GM13977 (cell line): ENCODE results near the gene FAHD2A.

Experiments used
- DNase-seq: peaks from one replicate; pipeline ENCODE4 v3.0.0; 2012; ENCODE audit warnings: low spot score
- in situ Hi-C: fragments of 300-500 bp; cut with MboI; formaldehyde crosslinking; loops from one replicate; pipeline ENCODE4 v1.12.0; 2022; ENCODE audit warnings: low sequenced_read_pairs, low pct_unique_long_range_greater_than_20kb, mixed read lengths, inconsistent platforms; ENCODE audit not compliant: unreplicated experiment
- TF ChIP-seq, protein P1 (sequence below): IDR thresholded peaks from 2 replicates; pipeline ENCODE4 v1.5.1; 2012; ENCODE audit warnings: mild to moderate bottlenecking, control low read depth; ENCODE audit not compliant: insufficient read depth; ENCODE audit errors: extremely low read depth, missing control alignments

Gene FAHD2A

DNA sequence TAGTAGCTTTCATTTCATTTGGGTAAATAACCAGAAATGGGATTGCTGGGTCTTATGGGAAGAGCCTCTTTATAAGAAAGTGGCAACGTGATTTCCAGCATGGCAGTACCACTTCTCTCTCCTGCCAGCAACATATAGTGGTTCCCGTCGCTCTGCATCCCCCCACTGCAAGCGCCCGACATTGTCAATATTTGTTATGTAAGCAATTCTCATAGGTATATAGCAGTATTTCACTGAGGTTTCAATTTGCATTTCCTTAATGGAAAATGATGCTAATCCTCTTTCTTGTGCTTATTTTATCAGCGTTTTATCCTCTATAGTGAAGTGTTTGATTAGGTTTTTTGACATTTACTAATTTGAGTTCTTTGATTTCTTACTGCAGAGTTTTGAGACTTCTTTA lies 36.0 kb upstream of the FAHD2A start:
- in situ Hi-C loops: no loop called here
- TF ChIP-seq, protein P1, sequence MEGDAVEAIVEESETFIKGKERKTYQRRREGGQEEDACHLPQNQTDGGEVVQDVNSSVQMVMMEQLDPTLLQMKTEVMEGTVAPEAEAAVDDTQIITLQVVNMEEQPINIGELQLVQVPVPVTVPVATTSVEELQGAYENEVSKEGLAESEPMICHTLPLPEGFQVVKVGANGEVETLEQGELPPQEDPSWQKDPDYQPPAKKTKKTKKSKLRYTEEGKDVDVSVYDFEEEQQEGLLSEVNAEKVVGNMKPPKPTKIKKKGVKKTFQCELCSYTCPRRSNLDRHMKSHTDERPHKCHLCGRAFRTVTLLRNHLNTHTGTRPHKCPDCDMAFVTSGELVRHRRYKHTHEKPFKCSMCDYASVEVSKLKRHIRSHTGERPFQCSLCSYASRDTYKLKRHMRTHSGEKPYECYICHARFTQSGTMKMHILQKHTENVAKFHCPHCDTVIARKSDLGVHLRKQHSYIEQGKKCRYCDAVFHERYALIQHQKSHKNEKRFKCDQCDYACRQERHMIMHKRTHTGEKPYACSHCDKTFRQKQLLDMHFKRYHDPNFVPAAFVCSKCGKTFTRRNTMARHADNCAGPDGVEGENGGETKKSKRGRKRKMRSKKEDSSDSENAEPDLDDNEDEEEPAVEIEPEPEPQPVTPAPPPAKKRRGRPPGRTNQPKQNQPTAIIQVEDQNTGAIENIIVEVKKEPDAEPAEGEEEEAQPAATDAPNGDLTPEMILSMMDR: no peak
- DNase-seq: no peak

GRCh38 chr2:95372216-95372829 lies 30.2 kb upstream of the FAHD2A start:
- DNase-seq: no peak
- TF ChIP-seq, protein P1: no peak
- in situ Hi-C loops: no loop called here

DNA sequence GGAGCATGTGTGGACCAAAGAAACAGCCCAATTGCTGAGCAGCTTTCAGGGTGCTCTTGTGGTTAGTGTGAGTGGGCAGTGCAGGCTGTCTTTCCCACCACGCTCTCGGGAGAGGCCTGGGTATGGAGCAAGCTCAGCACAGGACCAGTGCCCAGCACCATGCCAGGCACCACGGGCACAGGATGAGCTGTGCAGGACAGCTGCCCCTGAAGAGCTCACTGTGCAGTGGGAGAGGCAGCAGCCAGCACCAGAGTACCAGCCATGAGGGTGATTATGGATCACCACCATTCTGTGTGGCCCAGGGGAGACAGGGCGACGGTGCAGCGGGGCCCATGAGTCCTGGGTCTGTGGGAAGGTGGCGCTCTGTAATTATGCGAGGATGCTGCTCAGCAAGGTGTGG lies 29.7 kb upstream of the FAHD2A start:
- in situ Hi-C loops: no loop called here
- DNase-seq: no peak
- TF ChIP-seq, protein P1: no peak

DNA sequence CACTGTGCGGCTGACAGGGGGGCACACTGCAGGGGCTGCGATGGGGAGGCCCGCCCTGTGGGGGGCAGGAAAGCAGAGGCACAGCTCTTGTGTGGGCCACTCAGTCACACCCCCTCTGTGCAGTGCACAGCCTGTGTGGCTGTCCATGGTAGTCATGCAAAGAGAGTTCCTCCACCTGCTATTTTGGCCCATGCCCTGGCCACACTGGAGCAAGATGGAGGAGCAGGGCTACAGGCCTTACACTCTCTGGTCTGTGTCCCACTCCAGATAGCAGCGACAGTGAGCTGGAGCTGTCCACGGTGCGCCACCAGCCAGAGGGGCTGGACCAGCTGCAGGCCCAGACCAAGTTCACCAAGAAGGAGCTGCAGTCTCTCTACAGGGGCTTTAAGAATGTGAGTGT lies 28.5 kb upstream of the FAHD2A start:
- in situ Hi-C loops: no loop called here

GRCh38 chr2:95374451-95374920 lies 28.0 kb upstream of the FAHD2A start:
- DNase-seq: no peak
- TF ChIP-seq, protein P1: no peak
- in situ Hi-C loops: no loop called here

More for the DNA sequence above, 28.5 kb upstream of the FAHD2A start:
- TF ChIP-seq, protein P1: no peak
- DNase-seq: no peak

DNA sequence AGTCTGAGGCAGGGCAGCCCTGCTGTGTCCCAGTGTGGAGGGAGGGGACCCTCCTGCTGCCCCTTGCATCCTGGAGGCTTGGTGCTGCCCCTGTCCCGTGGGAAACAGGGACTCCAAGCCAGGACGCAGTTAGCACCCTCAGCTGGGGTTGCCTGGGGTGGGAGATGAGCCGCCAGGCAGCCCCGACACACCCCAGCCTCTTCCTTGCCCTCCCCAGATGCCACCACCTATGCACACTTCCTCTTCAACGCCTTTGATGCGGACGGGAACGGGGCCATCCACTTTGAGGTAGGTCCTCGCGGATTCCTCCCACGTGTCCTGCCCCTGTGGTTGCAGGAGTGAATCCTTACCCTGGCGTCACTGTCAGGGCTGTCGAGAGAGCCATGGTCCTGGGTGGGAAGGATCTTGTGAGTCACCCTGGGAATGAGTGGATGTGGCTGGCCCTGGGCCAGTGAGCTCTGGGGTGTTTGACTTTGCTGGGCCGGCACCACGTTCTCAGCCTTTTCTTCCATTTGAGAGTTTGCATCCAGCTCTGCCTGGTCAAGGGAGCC lies 27.5 kb upstream of the FAHD2A start:
- TF ChIP-seq, protein P1: no peak
- in situ Hi-C loops: no loop called here
- no peak for DNase-seq
